Nephron (organoid): ENCODE measurements around the gene NEDD4.

Source experiments
- H3K27ac Mint-ChIP-seq, 3 experiments: 2 replicates each; pipeline ENCODE4 v1.8.0; 2020; ENCODE audit warnings: mixed read lengths in 3 of 3, mild to moderate bottlenecking in 2 of 3, moderate library complexity in 1 of 3
- H3K27me3 Mint-ChIP-seq: 2 replicates; pipeline ENCODE4 v1.8.0; 2021; ENCODE audit warnings: low read depth, mild to moderate bottlenecking, moderate library complexity, mixed read lengths
- H3K36me3 Mint-ChIP-seq: 2 replicates; pipeline ENCODE4 v1.8.0; 2020; ENCODE audit warnings: low read depth, mixed read lengths
- H3K4me1 Mint-ChIP-seq: 2 replicates; pipeline ENCODE4 v1.8.0; 2020; ENCODE audit warnings: mixed read lengths
- H3K4me3 Mint-ChIP-seq, 3 experiments: 2 replicates each; pipeline ENCODE4 v1.8.0; 2020; ENCODE audit warnings: mild to moderate bottlenecking in 3 of 3, mixed read lengths in 3 of 3, moderate library complexity in 2 of 3
- H3K9me3 Mint-ChIP-seq: 2 replicates; pipeline ENCODE4 v1.8.0; 2020; ENCODE audit warnings: mixed read lengths
- CTCF ChIP-seq, 3 experiments: fragments of 200-600 bp; sonication (generic); IDR thresholded peaks; one replicate each; pipeline ENCODE4 v1.5.0; 2021; ENCODE audit warnings: antibody characterized with exemption in 3 of 3; ENCODE audit not compliant: unreplicated experiment in 3 of 3

Gene NEDD4

GRCh38 chr15:55990998-55991397 is 2.4 kb downstream of the NEDD4 start:
- H3K27ac Mint-ChIP-seq: no peak overlapping the region
- H3K9me3 Mint-ChIP-seq: peaks cover 6% of the 10 kb centered on the region
- peaks cover 28% of the 10 kb centered on the region for H3K4me1 Mint-ChIP-seq
- peaks cover 23% of the 10 kb centered on the region for H3K36me3 Mint-ChIP-seq
- peak overlapping the region; percentile 90 to 96 (median 96) for H3K4me3 Mint-ChIP-seq
- H3K27me3 Mint-ChIP-seq: peaks cover 5% of the 10 kb centered on the region
- TF ChIP-seq CTCF (IDR thresholded peaks at IDR 0.05; ENCODE audit: unreplicated experiment in 3 of 3): no peak

- Mint-ChIP-seq H3K27me3 (peaks cover 5% of the 10 kb centered on the region), H3K4me1 (peaks cover 28% of the 10 kb centered on the region), H3K9me3 (peaks cover 9% of the 10 kb centered on the region), H3K27ac (no peak overlapping the region), H3K36me3 (peaks cover 27% of the 10 kb centered on the region), H3K4me3 (peak overlapping the region in 1 of 3 experiments; percentile 96)
- TF ChIP-seq CTCF (IDR thresholded peaks at IDR 0.05; ENCODE audit: unreplicated experiment in 3 of 3): no peak
Observed at GRCh38 chr15:55990516-55990915, 2.9 kb downstream of the NEDD4 start.

- Mint-ChIP-seq H3K9me3 (peaks cover 12% of the 10 kb centered on the region), H3K27me3 (peaks cover 5% of the 10 kb centered on the region), H3K4me3 (peak overlapping the region in 1 of 3 experiments; percentile 54), H3K4me1 (peaks cover 28% of the 10 kb centered on the region), H3K36me3 (peaks cover 36% of the 10 kb centered on the region), H3K27ac (peak overlapping the region in 1 of 3 experiments; percentile 8)
- no peak for TF ChIP-seq CTCF (IDR thresholded peaks at IDR 0.05; ENCODE audit: unreplicated experiment in 3 of 3)
Observed at GRCh38 chr15:55989383-55989782, 4.0 kb downstream of the NEDD4 start.

- H3K27me3 Mint-ChIP-seq: no peaks in the 10 kb centered on the region
- H3K27ac Mint-ChIP-seq: no peak overlapping the region
- TF ChIP-seq CTCF (IDR thresholded peaks at IDR 0.05; ENCODE audit: unreplicated experiment in 3 of 3): no peak
- H3K9me3 Mint-ChIP-seq: peaks cover 15% of the 10 kb centered on the region
- no peak overlapping the region for H3K4me3 Mint-ChIP-seq
- peaks cover 5% of the 10 kb centered on the region for H3K4me1 Mint-ChIP-seq
- H3K36me3 Mint-ChIP-seq: peaks cover 44% of the 10 kb centered on the region
Observed at GRCh38 chr15:55981582-55982249, 11.7 kb downstream of the NEDD4 start.

GRCh38 chr15:55980511-55980910 is 12.9 kb downstream of the NEDD4 start:
- Mint-ChIP-seq H3K4me1 (peaks cover 5% of the 10 kb centered on the region), H3K27me3 (no peaks in the 10 kb centered on the region), H3K27ac (no peak overlapping the region), H3K9me3 (peaks cover 14% of the 10 kb centered on the region), H3K4me3 (no peak overlapping the region), H3K36me3 (peaks cover 39% of the 10 kb centered on the region)
- TF ChIP-seq CTCF (IDR thresholded peaks at IDR 0.05; ENCODE audit: unreplicated experiment in 3 of 3): no peak

GRCh38 chr15:55977231-55977630 is 16.2 kb downstream of the NEDD4 start:
- no peaks in the 10 kb centered on the region for H3K27me3 Mint-ChIP-seq
- no peak overlapping the region for H3K4me3 Mint-ChIP-seq
- peaks cover 31% of the 10 kb centered on the region for H3K9me3 Mint-ChIP-seq
- peaks cover 32% of the 10 kb centered on the region for H3K36me3 Mint-ChIP-seq
- H3K27ac Mint-ChIP-seq: no peak overlapping the region
- peaks cover 5% of the 10 kb centered on the region for H3K4me1 Mint-ChIP-seq
- no peak for TF ChIP-seq CTCF (IDR thresholded peaks at IDR 0.05; ENCODE audit: unreplicated experiment in 3 of 3)
